Measurements from ENCODE around the gene TPRKB. TPM values are rescaled to one million over a fixed set of nuclear protein-coding genes. Genes with fewer than 3 reads are reported as not detected.
"Not testable (repeated sequence)": the region's sequence is repeated elsewhere in the genome, so short reads cannot be mapped to it uniquely, and the experiment has no call there.

TPRKB gene
- polyA plus RNA-seq, 1 donor (not counting 4 experiments of a cell fraction or from before 2014, with no cell fraction given) = 58.4 TPM

GRCh38 chr2:73690372-73691088 is 46.6 kb downstream of the TPRKB start:
- H3K27ac ChIP-seq (ENCODE audit: control insufficient read depth, insufficient read depth, low read length); DNase-seq (ENCODE audit: low read depth, low spot score); H3K27me3 ChIP-seq (ENCODE audit: control insufficient read depth, extremely low read depth, insufficient read depth, low read length); H3K4me1 ChIP-seq (ENCODE audit: control insufficient read depth, extremely low read depth, insufficient read depth, low read length); H4K20me1 ChIP-seq (ENCODE audit: control insufficient read depth, extremely low read depth, insufficient read depth, low read length); H3K9ac ChIP-seq (ENCODE audit: control insufficient read depth, extremely low read depth, insufficient read depth, low read length); H3K9me3 ChIP-seq (ENCODE audit: control insufficient read depth, low read depth, low read length); H2AFZ ChIP-seq (ENCODE audit: control insufficient read depth, low read length); H3K9me1 ChIP-seq (ENCODE audit: control insufficient read depth, extremely low read depth, insufficient read depth, low read length); H3K36me3 ChIP-seq (ENCODE audit: control insufficient read depth in 2 of 2, extremely low read depth in 1 of 2, insufficient read depth in 2 of 2, low read length in 2 of 2); H3K4me3 ChIP-seq (ENCODE audit: control insufficient read depth in 2 of 3, extremely low read depth in 1 of 3, insufficient read depth in 2 of 3, low read depth in 1 of 3, low read length in 3 of 3); dilution Hi-C loops (cut with MboI; ENCODE audit: extremely low pct_ligation_motif_present, low sequenced_read_pairs); H3K4me2 ChIP-seq (ENCODE audit: control insufficient read depth, extremely low read depth, insufficient read depth, low read depth, low read length); H3K79me2 ChIP-seq (ENCODE audit: control insufficient read depth, insufficient read depth, low read length): not testable (repeated sequence)
- peak; percentile 64 for FAIRE-seq
- peak in 2 of 3 experiments; percentile 48 for TF ChIP-seq CTCF (optimal IDR thresholded peaks at IDR 0.05 in 1 of 3, IDR thresholded peaks at IDR 0.05 in 1 of 3, conservative IDR thresholded peaks at IDR 0.05 in 1 of 3; ENCODE audit: extremely low read depth in 1 of 3, insufficient read depth in 2 of 3, low read length in 3 of 3)

DNA sequence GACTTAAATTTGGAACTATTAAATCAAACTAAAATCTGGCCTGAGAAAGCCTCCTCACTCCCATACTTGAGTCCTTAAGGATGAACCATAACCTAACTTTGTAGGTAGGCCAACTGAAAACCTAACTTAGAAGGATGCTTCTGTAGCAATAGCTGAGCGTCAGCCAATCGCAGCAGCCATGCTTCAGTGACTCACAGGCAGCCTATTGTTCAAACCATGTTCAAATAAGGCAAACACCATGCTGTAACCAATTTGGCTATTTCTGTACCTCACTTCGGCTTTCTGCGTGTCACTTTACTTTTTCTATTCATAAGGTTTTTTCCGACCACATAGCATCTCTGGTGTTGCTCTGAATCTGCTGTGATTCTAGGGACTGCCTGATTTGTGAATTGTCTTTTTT is 48.7 kb downstream of the TPRKB start:
- dilution Hi-C loops (cut with MboI; ENCODE audit: extremely low pct_ligation_motif_present, low sequenced_read_pairs); DNase-seq (ENCODE audit: low read depth, low spot score); H3K9me3 ChIP-seq (ENCODE audit: control insufficient read depth, low read depth, low read length); H4K20me1 ChIP-seq (ENCODE audit: control insufficient read depth, extremely low read depth, insufficient read depth, low read length); H3K4me1 ChIP-seq (ENCODE audit: control insufficient read depth, extremely low read depth, insufficient read depth, low read length); H3K79me2 ChIP-seq (ENCODE audit: control insufficient read depth, insufficient read depth, low read length); H3K4me2 ChIP-seq (ENCODE audit: control insufficient read depth, extremely low read depth, insufficient read depth, low read depth, low read length); H2AFZ ChIP-seq (ENCODE audit: control insufficient read depth, low read length); H3K9ac ChIP-seq (ENCODE audit: control insufficient read depth, extremely low read depth, insufficient read depth, low read length); H3K4me3 ChIP-seq (ENCODE audit: control insufficient read depth in 2 of 3, extremely low read depth in 1 of 3, insufficient read depth in 2 of 3, low read depth in 1 of 3, low read length in 3 of 3); H3K36me3 ChIP-seq (ENCODE audit: control insufficient read depth in 2 of 2, extremely low read depth in 1 of 2, insufficient read depth in 2 of 2, low read length in 2 of 2); H3K27me3 ChIP-seq (ENCODE audit: control insufficient read depth, extremely low read depth, insufficient read depth, low read length); FAIRE-seq; H3K9me1 ChIP-seq (ENCODE audit: control insufficient read depth, extremely low read depth, insufficient read depth, low read length); H3K27ac ChIP-seq (ENCODE audit: control insufficient read depth, insufficient read depth, low read length): not testable (repeated sequence)
